HEK293 (cell line): Measurements from ENCODE around the gene CATSPERZ.

ENCODE experiments used
- CTCF ChIA-PET: fragments of 350-600 bp; formaldehyde crosslinking; extraction: SDS; loops from one replicate; lab custom pipeline; 2021; ENCODE audit warnings: antibody characterized with exemption; lab: Yijun Ruan, JAX
- POLR2A ChIA-PET: fragments of 300-600 bp; formaldehyde crosslinking; extraction: SDS; loops from one replicate; lab custom pipeline; 2020; ENCODE audit warnings: antibody characterized with exemption, inconsistent platforms; lab: Yijun Ruan, JAX
- H3K27ac ChIP-seq: fragments of 200-500 bp; sonication (Bioruptor generic); 2 replicates; pipeline ENCODE4 v1.5.1; 2014; ENCODE audit warnings: low read depth, low read length, control low read depth, inconsistent platforms; ENCODE audit errors: extremely low read depth
- H3K36me3 ChIP-seq, 2 experiments: fragments of 200-500 bp in 1 of 2; sonication (Bioruptor generic) in 1 of 2; 1 replicate in 1 of 2; 2 replicates in 1 of 2; pipeline ENCODE4 v1.5.1; 2014 to 2017; ENCODE audit warnings: inconsistent platforms in 2 of 2, low read length in 2 of 2; ENCODE audit not compliant: control insufficient read depth in 2 of 2, insufficient read depth in 1 of 2
- H3K4me1 ChIP-seq: fragments of 200-500 bp; sonication (Bioruptor generic); 2 replicates; pipeline ENCODE4 v1.5.1; 2014; ENCODE audit warnings: mild to moderate bottlenecking, low read length, inconsistent platforms; ENCODE audit not compliant: control insufficient read depth, insufficient read depth
- H3K4me3 ChIP-seq: 2 replicates; pipeline ENCODE4 v1.5.1; 2011; ENCODE audit warnings: low read depth, mild to moderate bottlenecking, control low read depth, low read length, moderate library complexity
- H3K9me3 ChIP-seq: fragments of 200-500 bp; sonication (Bioruptor generic); 2 replicates; pipeline ENCODE4 v1.5.1; 2014; ENCODE audit warnings: low read depth, low read length, inconsistent platforms; ENCODE audit not compliant: control insufficient read depth, insufficient read depth
- EGR2 ChIP-seq: fragments of 450-650 bp; formaldehyde crosslinking; IDR thresholded peaks from 2 replicates; pipeline ENCODE4 v1.5.1; 2016; ENCODE audit warnings: low read depth, missing biosample characterization, missing genetic modification characterization
- GLIS1 ChIP-seq: fragments of 450-650 bp; formaldehyde crosslinking; IDR thresholded peaks from 2 replicates; pipeline ENCODE4 v1.5.1; 2016; ENCODE audit warnings: missing biosample characterization, missing genetic modification characterization
- KLF1 ChIP-seq: fragments of 450-650 bp; formaldehyde crosslinking; IDR thresholded peaks from 2 replicates; pipeline ENCODE4 v1.5.1; 2016; ENCODE audit warnings: missing biosample characterization, missing genetic modification characterization
- OSR2 ChIP-seq: fragments of 450-650 bp; formaldehyde crosslinking; IDR thresholded peaks from 2 replicates; pipeline ENCODE4 v1.5.1; 2016; ENCODE audit warnings: missing biosample characterization, missing genetic modification characterization
- PRDM1 ChIP-seq: fragments of 450-650 bp; formaldehyde crosslinking; IDR thresholded peaks from 2 replicates; pipeline ENCODE4; 2016; ENCODE audit warnings: missing biosample characterization, missing genetic modification characterization
- SETDB1 ChIP-seq: IDR thresholded peaks from one replicate; pipeline ENCODE4 v1.6.1; 2017; ENCODE audit warnings: mild to moderate bottlenecking, low read length, moderate library complexity, mixed read lengths; ENCODE audit not compliant: insufficient read length
- TSHZ1 ChIP-seq: fragments of 450-650 bp; formaldehyde crosslinking; IDR thresholded peaks from 2 replicates; pipeline ENCODE4 v1.5.1; 2016; ENCODE audit warnings: missing biosample characterization, missing genetic modification characterization, borderline replicate concordance
- ZBTB20 ChIP-seq: fragments of 450-650 bp; formaldehyde crosslinking; IDR thresholded peaks from 2 replicates; pipeline ENCODE4 v1.5.1; 2016; ENCODE audit warnings: missing biosample characterization, missing genetic modification characterization
- ZFHX2 ChIP-seq: fragments of 450-650 bp; formaldehyde crosslinking; conservative IDR thresholded peaks from 2 replicates; pipeline ENCODE4 v1.5.1; 2016; ENCODE audit warnings: missing biosample characterization, missing genetic modification characterization
- ZNF121 ChIP-seq: fragments of 450-650 bp; formaldehyde crosslinking; IDR thresholded peaks from 2 replicates; pipeline ENCODE4 v1.5.1; 2016; ENCODE audit warnings: missing biosample characterization, missing genetic modification characterization
- ZNF140 ChIP-seq: fragments of 450-650 bp; formaldehyde crosslinking; IDR thresholded peaks from 2 replicates; pipeline ENCODE4 v1.5.1; 2016; ENCODE audit warnings: missing biosample characterization, missing genetic modification characterization
- ZNF148 ChIP-seq: fragments of 450-650 bp; formaldehyde crosslinking; IDR thresholded peaks from 2 replicates; pipeline ENCODE4 v1.5.0; 2017; ENCODE audit warnings: missing biosample characterization, missing genetic modification characterization, borderline replicate concordance
- ZNF16 ChIP-seq: fragments of 450-650 bp; formaldehyde crosslinking; IDR thresholded peaks from 2 replicates; pipeline ENCODE4 v1.5.1; 2016; ENCODE audit warnings: low read depth, missing biosample characterization, missing genetic modification characterization
- ZNF174 ChIP-seq: fragments of 450-650 bp; formaldehyde crosslinking; IDR thresholded peaks from 2 replicates; pipeline ENCODE4 v1.5.0; 2017; ENCODE audit warnings: missing biosample characterization, mild to moderate bottlenecking, missing genetic modification characterization
- ZNF184 ChIP-seq: fragments of 450-650 bp; IDR thresholded peaks from 2 replicates; pipeline ENCODE4 v1.5.1; 2018; ENCODE audit warnings: missing biosample characterization, mild to moderate bottlenecking, missing genetic modification characterization
- ZNF221 ChIP-seq: fragments of 450-650 bp; formaldehyde crosslinking; IDR thresholded peaks from 2 replicates; pipeline ENCODE4 v1.5.1; 2017; ENCODE audit warnings: missing biosample characterization, missing genetic modification characterization, borderline replicate concordance
- ZNF292 ChIP-seq: fragments of 450-650 bp; formaldehyde crosslinking; IDR thresholded peaks from 2 replicates; pipeline ENCODE4 v1.5.1; 2016; ENCODE audit warnings: low read depth, missing biosample characterization, missing genetic modification characterization, borderline replicate concordance
- ZNF311 ChIP-seq: fragments of 450-650 bp; formaldehyde crosslinking; IDR thresholded peaks from 2 replicates; pipeline ENCODE4 v1.5.1; 2017; ENCODE audit warnings: missing biosample characterization, missing genetic modification characterization, borderline replicate concordance
- ZNF341 ChIP-seq: fragments of 450-650 bp; formaldehyde crosslinking; IDR thresholded peaks from 2 replicates; pipeline ENCODE4; 2016; ENCODE audit warnings: low read depth, missing biosample characterization, missing genetic modification characterization
- ZNF391 ChIP-seq: fragments of 450-650 bp; formaldehyde crosslinking; IDR thresholded peaks from 2 replicates; pipeline ENCODE4 v1.5.1; 2016; ENCODE audit warnings: low read depth, missing biosample characterization, missing genetic modification characterization, borderline replicate concordance
- ZNF48 ChIP-seq: fragments of 450-650 bp; formaldehyde crosslinking; IDR thresholded peaks from 2 replicates; pipeline ENCODE4 v1.5.1; 2016; ENCODE audit warnings: missing biosample characterization, missing genetic modification characterization
- ZNF518A ChIP-seq: fragments of 450-650 bp; formaldehyde crosslinking; conservative IDR thresholded peaks from 2 replicates; pipeline ENCODE4 v1.5.1; 2016; ENCODE audit warnings: low read depth, missing biosample characterization, missing genetic modification characterization
- ZNF544 ChIP-seq: fragments of 450-650 bp; formaldehyde crosslinking; IDR thresholded peaks from 2 replicates; pipeline ENCODE4 v1.5.0; 2017; ENCODE audit warnings: missing biosample characterization, missing genetic modification characterization
- ZNF621 ChIP-seq: fragments of 450-650 bp; formaldehyde crosslinking; IDR thresholded peaks from 2 replicates; pipeline ENCODE4 v1.5.1; 2017; ENCODE audit warnings: missing biosample characterization, missing genetic modification characterization
- ZNF701 ChIP-seq: fragments of 450-650 bp; formaldehyde crosslinking; IDR thresholded peaks from 2 replicates; pipeline ENCODE4 v1.5.1; 2016; ENCODE audit warnings: missing biosample characterization, missing genetic modification characterization
- ZNF791 ChIP-seq: fragments of 450-650 bp; formaldehyde crosslinking; IDR thresholded peaks from 2 replicates; pipeline ENCODE4 v1.5.1; 2016; ENCODE audit warnings: missing biosample characterization, missing genetic modification characterization
- ZNF792 ChIP-seq: fragments of 450-650 bp; formaldehyde crosslinking; IDR thresholded peaks from 2 replicates; pipeline ENCODE4 v1.5.1; 2016; ENCODE audit warnings: missing biosample characterization, missing genetic modification characterization

The CATSPERZ gene

DNA sequence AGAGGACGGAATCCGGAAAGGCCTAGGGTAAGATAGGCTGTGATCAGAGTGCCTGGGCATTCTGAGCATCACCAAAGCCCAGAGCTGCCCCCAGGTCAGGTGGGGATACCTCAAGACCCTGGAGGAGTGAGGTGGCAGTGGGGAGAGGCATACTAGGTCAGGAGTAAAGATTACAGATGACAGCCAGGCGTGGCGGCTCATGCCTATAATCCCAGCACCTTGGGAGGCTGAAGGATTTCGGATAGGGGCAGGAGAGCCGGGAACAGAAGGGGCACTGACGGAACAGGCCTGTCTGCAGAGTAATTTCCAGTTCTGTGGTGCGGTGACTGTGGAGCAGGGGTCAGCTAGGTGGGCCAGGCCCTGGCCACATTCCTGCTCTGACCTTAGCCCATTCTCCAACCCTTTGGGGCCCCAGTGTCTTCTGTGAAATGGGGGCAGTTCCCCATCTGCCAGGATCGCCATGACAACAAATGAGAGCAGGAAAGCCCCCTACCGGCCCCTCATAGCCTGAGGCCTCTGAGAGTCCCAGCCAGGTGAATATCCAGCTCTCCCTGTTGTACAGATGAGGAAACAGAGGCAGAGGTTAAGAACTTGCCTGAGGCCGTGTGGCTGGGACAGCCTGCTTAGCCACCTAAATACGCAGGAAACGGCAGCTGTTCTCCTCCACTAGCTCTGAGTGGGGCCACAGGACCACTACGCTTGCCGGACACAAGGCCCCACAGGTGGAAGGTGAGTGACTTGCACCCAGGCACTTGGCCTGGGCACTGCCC is 24.9 kb upstream of the CATSPERZ start (continued):
- TF ChIP-seq ZNF518A, result no peak
- no peak for TF ChIP-seq ZNF140 (tag by site-specific recombination)

- POLR2A ChIA-PET, result interaction anchor here (0.7 to 1.1 kb wide), 3 partner anchors 9 to 70 kb away, joined by 3 read pairs; partner anchors contain the start of gene BAD
- H3K36me3 ChIP-seq, result peaks cover 0 to 45% of the 10 kb centered on the region in 2 experiments; a peak in 2 of 3 replicates
- no peak overlapping the region for H3K27ac ChIP-seq
These were observed 24.3 kb upstream of the CATSPERZ start for GRCh38 chr11:64275841-64276240.

GRCh38 chr11:64276653-64277431 is 23.3 kb upstream of the CATSPERZ start:
- Histone ChIP-seq H3K9me3 (no peaks in the 10 kb centered on the region), H3K36me3 (peaks cover 0 to 54% of the 10 kb centered on the region in 2 experiments; a peak in 2 of 3 replicates), H3K27ac (no peak overlapping the region), H3K4me3 (no peak overlapping the region), H3K4me1 (no peaks in the 10 kb centered on the region)
- POLR2A ChIA-PET, result no interaction called here
- CTCF ChIA-PET, result interaction anchor here (0.6 to 1.8 kb wide), 9 partner anchors 20 to 191 kb away, joined by 3 to 9 read pairs (median 3); partner anchors contain the start of gene PLCB3
- peak; percentile 61 for TF ChIP-seq ZFHX2 (tag by site-specific recombination)
- TF ChIP-seq KLF1, result peak; percentile 97
- 0 out of 2 replicates have a peak, but pooled peaks have one; percentile 43 for TF ChIP-seq EGR2 (tag by site-specific recombination)
- no peak for TF ChIP-seq TSHZ1 (tag by site-specific recombination)
- TF ChIP-seq GLIS1 (tag by site-specific recombination), result no peak

More at GRCh38 chr11:64275841-64276240, 24.3 kb upstream of the CATSPERZ start:
- no peaks in the 10 kb centered on the region for H3K9me3 ChIP-seq
- CTCF ChIA-PET, result interaction anchor here (1.0 to 1.8 kb wide), 7 partner anchors 9 to 69 kb away, joined by 3 to 9 read pairs (median 3); partner anchors contain the start of gene PLCB3
- no peak for TF ChIP-seq ZNF292 (tag by site-specific recombination)
- no peak for TF ChIP-seq OSR2 (tag by site-specific recombination)
- TF ChIP-seq ZNF341 (tag by site-specific recombination), result no peak
- no peak for TF ChIP-seq ZNF791 (tag by site-specific recombination)
- TF ChIP-seq ZBTB20 (tag by site-specific recombination), result no peak
- no peak for TF ChIP-seq ZNF16 (tag by site-specific recombination)
- TF ChIP-seq ZNF174 (tag by site-specific recombination), result no peak
- TF ChIP-seq ZNF311, result no peak
- no peak for TF ChIP-seq ZNF701 (tag by site-specific recombination)
- TF ChIP-seq ZNF48 (tag by site-specific recombination), result no peak
- TF ChIP-seq SETDB1, result no peak
- TF ChIP-seq ZNF148 (tag by site-specific recombination), result no peak
- TF ChIP-seq ZNF391 (tag by site-specific recombination), result no peak
- no peak for TF ChIP-seq ZNF621 (tag by site-specific recombination)
- no peak for TF ChIP-seq ZNF792 (tag by site-specific recombination)
- no peak for TF ChIP-seq PRDM1
- TF ChIP-seq ZNF121 (tag by site-specific recombination), result no peak
- TF ChIP-seq ZNF544 (tag by site-specific recombination), result no peak
- no peak for TF ChIP-seq ZNF184 (tag by site-specific recombination)
- no peak for TF ChIP-seq ZNF221
- no peak overlapping the region for H3K4me3 ChIP-seq
- H3K4me1 ChIP-seq, result no peaks in the 10 kb centered on the region
